Stimulated activated CD8-positive, alpha-beta memory T cell treated with anti-CD3 and anti-CD28 coated beads, Interleukin-7, amount 100 ng/mL, for 24 hours (primary cell): Measurements from ENCODE around the gene CERS6.

ENCODE experiments used
- DNase-seq: peaks from one replicate; pipeline ENCODE4 v3.0.0-alpha.2; 2020; ENCODE audit warnings: low read depth

CERS6 gene

GRCh38 chr2:168801961-168802858, 346.1 kb downstream of the CERS6 start, which contains the start of gene NOSTRIN:
Gene NOSTRIN (plus strand): TSS chr2:168802637. CDS start chr2:168802647, 10 bp downstream.
- no peak for DNase-seq

- DNase-seq, result no peak
These were observed 347.0 kb downstream of the CERS6 start for GRCh38 chr2:168802859-168803725.

GRCh38 chr2:168804214-168804613, 348.1 kb downstream of the CERS6 start:
- DNase-seq, result no peak

- no peak for DNase-seq
These were observed 349.5 kb downstream of the CERS6 start for GRCh38 chr2:168805615-168806014.

GRCh38 chr2:168809537-168809936, 353.5 kb downstream of the CERS6 start:
- DNase-seq, result no peak

GRCh38 chr2:168810235-168810634, 354.2 kb downstream of the CERS6 start:
- DNase-seq, result no peak

- DNase-seq, result no peak
These were observed 355.6 kb downstream of the CERS6 start for GRCh38 chr2:168811696-168812095.

GRCh38 chr2:168814046-168814445, 358.0 kb downstream of the CERS6 start:
- no peak for DNase-seq

- no peak for DNase-seq
These were observed 359.2 kb downstream of the CERS6 start for GRCh38 chr2:168814939-168815907.

- no peak for DNase-seq
These were observed 360.3 kb downstream of the CERS6 start for GRCh38 chr2:168816369-168816768.

- DNase-seq, result no peak
These were observed 363.1 kb downstream of the CERS6 start for GRCh38 chr2:168819050-168819715.

- DNase-seq, result no peak
These were observed 363.9 kb downstream of the CERS6 start for GRCh38 chr2:168819829-168820489.

- no peak for DNase-seq
These were observed 365.5 kb downstream of the CERS6 start for GRCh38 chr2:168821577-168821976.

GRCh38 chr2:168821992-168822391, 365.9 kb downstream of the CERS6 start:
- no peak for DNase-seq
